SHP77 treated with DMSO at 0.1 percent for 48 hours (cell line): ENCODE results near the gene PRR35.

Source experiments
- DNase-seq: peaks from one replicate; lab custom pipeline; 2025; lab: John Stamatoyannopoulos, UW

Gene PRR35

DNA sequence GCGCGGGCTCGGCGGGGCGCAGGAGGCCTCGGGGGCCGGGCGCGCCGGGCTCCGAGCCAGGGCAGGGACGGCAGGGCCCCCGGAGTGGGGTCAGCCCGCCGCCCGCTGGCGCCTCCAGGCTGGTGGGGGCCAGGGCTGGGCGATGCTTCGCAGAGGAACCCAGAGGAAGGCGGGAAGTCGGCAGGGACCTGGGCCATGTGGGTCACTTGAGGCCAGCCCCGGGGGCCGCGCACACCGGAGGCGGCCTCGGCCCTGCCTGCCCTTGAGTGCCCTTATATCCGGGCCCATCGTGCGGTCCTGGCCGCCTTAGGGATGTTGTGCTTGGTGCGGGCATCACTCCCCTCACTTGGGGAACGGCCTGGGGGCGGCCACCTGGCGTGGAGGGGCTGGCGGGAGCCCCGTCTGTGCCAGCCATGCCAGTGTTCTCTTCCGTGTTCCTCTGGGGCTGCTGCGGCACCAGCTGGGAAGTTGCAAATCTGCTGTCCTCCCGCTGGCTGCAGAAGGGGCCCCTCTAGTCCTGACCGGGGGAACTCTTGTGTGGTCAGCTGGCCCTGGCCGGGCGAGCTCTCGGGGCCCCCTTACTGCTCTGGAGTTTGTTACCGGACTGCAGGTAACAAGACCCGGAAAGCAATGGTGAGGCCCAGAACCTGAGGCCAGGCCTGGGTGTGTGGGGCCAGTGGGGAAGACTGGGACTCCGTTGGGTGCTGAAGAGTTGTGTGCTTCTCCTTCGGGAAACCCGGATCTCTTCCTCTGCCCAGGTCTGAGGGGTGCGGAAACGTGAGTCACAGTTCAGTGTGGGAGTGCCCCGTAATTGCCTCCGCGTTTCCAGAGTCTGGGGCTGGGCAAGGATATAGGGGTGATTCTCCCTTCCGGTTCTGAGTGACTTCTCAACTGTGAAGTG is 31.8 kb upstream of the PRR35 start:
- DNase-seq = no peak

DNA sequence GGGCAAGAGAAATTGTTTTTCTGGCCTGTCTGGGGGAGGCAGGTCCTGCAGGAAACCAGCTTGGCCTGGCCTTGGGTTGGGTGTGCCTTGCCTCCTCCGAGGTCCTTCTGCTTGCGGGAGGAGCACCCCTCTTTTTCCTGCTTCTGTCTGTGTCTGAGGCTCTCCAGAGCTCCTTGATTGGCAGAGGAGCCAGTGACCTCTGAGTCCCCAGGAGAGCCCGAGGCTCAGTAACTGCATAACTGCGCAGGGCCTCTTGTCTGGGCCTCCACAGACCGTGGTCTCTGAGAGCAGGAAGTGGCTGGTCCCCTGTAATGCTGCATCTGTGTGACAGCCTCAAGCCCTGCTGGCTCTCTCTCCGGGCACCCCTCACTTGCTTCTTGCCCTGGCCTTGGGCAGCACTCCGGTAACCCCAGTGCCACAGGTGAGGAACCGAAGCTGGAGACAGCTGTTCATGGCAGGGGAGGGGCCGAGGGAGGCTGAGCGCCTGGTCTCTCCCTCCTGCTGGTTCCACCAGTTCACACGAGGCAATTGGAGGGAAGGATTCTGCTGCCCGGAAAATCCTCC is 31.1 kb upstream of the PRR35 start:
- no peak for DNase-seq

DNA sequence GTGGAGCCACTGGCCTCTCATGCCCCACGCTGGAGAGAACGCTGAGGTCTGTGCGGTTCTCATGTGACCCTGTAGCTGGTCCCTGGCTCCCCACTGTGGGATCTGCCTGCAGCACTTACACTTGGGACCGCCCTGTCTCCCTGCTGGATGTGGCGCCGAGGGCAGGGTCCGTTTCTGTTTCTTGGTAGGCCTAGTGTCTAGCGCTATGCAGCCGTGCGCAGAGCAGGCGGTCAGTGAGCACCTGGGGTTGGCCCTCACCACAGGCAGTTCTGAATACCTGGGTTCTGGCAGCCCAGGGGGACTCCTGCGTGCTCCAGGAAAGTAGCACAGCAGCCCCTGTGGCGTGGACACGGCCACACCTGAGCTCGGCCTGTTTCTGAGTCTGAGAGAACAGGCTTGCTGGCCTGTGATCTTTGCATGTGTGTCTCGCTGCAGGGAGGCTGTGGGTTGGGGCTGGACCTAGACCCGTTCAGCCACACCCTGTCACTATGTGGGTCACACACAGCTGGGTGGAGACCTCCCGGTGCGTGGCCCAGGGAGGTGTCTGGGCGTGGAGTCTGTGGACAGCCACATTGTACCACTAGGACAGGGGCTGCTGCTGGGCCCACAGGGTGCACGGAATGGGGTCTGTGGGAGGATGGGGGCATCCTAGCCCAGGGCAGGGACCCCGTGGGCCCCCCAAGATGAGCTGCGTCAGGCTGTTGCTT is 29.9 kb upstream of the PRR35 start:
- DNase-seq = no peak

DNA sequence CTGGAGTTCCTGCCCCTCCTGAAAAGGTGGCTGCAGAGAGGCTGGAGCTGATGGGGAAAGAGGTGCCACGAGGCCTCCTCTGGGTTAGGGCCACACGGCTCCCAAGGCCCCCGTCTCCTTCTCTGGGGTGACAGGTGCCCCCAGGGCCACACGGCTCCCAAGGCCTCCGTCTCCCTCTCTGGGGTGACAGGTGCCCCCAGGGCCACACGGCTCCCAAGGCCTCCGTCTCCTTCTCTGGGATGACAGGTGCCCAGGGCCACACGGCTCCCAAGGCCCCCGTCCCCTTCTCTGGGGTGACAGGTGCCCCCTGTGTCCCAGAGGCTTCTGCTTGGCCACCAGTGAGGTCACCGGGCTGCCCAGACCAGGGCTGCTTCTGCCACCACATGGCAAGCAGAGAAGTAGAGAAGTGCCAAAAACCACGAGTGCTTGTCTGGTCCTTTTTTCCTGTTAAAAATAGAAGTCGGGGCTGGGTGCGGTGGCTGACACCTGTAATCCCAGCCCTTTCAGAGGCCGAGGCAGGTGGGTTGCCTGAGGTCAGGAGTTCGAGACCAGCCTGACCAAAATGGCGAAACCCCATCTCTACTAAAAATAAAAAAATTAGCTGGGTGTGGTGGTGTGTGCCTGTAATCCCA is 28.6 kb upstream of the PRR35 start:
- DNase-seq = no peak

DNA sequence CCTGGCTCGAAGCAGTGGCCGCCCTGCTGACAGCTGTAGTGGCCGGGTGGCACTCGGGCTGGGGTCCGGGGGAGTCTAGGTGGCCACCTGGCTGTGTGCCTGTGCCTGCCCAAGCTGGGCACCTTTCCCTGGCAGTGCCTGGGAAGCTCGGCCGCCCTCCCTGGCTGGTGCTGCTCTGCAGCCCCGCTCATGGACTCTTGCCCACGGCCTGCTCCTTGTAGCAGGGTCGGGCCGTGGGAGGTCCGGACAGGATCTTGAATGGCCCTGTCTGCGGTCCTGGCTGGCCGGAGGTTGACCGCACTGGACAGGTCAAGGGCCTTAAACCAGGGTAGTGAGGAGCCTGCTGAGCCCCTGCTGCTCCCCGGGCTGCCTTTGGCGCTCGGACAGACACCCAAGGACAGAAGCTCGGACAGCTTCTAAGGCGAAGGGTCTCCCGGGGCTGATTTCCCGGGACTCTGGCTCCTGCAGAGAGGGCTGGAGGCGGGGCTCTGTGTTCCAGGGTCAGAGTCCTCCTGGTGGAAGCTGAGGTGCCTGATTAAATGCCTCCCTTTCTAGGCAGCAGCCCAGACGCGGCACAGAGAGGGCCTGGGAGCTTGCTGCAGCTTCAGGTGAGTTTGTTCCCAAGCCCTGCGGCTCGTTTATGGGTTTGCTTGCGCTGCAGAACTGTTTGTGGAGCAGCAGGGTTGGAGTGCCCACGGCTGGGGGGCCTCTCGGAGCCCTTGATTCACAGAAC is 26.6 kb upstream of the PRR35 start:
- no peak for DNase-seq

DNA sequence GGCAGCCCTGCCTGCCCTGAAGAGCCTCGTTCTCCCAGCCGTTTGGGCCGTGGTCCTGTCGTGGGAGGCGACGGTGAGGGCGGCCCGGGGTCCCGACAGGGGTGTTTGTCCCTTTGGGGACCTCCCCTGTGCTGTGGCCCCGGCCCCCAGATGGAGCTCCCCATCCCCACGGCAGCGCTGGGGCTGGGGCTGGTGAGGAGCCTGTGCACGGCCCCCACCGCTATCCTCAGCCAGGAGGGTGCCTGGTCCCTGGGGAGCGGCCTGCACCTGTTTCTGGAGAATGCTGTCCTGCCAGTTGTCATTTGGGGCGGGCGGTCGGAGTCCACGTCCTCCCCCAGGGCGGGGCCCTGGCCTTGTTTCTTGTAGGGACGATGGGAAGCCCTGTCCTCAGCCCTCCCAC is 26.1 kb upstream of the PRR35 start:
- DNase-seq = no peak

DNA sequence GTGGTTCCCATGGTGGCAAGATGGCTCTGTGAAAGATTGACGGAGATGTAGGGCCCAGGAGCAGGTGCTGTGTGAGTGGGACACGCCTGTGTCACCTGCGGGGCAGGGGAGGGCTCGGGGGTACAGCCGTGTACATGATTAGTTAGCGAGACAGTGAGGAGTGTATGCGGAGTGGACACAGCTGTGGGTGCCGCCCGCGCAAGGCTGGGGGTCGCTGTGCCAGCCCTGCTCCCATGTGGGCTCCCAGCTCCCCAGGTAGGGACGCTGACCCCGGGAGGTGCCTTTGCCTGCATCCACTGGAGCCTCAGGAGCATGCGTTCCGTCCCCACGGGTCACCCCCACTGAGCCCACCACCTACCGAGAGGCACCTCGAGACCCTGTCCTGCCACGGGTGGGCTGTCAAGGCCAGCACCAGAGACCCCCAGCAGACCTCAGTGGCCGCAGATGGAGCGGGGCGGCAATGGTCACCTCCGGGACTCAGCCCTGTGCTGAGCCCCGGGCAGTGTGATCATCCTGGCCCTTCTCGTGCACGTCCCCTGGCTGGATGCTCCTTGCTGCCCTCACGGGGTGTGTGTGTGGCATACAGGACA is 25.2 kb upstream of the PRR35 start:
- no peak for DNase-seq

DNA sequence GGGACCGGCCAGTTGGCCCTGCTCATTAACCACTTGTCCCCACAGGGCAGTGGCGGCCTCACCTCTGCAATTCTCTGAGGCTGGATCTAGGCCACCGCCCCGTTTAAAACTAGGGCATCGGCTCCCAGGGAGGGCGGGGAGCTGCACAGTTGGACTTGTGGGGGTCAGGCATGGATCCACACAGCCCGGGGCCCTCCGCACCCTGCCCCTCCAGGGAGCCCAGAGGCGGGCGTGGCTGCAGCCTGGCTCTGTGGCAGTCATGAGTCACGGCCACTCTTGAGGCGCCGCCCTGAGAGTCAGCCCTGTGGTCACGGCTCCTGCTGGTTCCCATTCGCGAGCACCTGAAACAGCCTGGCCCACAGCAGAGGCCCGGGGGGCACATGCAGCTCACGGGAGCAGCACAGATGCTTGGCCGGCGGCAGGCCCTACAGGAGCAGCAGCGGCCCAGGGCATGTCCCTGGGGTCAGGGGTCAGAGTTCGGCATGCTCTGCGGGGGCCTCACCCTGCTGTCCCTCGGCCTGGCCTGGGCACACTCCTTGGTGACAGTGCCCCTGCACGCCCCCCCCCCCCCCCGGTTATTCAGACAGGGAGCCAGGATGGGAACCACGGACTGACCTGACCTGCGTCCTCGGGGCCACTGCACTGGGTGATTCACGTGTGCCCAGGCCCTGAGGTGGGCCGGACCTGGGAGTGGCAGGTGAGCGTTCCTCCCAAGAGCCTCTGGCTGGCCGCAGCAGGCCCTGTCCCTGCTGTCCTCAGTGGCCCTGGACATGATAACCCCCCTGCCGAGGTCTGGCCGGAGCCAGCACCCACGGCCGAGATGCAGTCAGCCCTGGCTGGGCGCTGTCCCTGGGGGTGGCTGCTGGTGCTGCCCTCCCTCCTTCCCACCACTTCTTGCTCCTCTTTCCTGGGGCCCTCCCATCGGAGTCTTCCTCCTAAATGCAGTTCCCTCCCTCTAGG is 24.5 kb upstream of the PRR35 start:
- no peak for DNase-seq

DNA sequence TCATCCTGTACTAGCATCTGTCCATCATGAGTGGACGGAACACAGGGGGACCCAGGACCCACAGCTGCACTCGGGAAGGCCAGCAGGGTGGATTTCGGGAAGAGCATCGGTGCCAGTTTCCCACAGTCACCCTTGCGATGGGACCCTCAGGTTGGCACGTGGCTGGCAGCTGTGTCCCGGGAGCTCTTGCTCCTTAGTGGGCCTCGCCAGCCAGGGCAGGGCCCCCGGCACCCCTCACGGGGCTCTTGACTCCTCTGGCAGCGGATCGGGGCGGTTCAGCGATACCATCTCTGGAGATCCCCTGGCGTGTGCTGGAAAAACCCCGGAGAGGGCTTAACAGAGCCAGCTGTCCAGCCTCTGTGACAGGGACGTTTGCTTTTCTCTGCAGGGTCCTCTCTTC is 23.4 kb upstream of the PRR35 start:
- DNase-seq = no peak

DNA sequence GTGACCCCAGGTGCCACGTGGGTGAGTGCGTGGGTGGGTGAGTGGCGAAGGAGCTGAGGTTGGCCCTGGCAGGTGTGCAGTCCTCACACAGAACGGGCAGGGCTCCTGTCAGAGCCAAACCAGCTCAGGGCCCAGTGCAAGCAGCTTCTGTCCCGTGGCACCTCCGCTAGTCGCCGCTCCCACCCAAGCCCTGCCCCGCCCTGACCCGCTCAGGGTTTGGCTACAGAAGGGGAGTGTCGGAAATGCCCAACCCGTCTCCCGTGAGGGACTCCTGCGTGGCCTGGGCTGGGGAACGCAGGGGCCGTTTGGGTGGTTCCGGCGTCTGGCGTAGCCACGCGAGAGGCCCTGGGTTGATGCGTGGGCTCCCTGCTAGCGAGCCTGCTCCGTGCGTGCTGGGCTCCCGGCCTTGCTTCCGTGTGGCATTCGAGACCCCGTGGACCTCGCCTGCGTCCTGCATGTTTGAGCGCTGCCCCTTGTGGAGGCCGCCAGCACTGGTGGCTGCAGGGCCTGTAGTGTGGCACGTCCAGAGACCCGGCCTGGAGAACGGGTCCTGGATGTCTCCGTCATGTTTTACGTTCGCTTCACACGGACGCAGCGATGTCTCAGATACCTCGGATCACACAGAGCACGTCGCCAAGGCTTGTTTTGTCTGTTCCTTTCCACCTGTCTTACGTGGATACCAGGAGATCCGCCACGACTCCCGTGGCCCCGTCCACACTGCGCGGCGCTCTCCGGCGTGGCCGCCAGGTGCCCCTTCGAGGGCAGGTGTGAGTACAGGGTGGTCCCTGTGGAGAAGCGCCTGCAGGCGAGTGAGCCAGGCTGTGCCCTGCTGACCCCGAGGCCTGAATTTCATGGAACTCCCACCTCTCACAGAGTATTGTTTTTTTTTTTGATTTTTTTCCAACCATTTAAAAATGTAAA is 22.5 kb upstream of the PRR35 start:
- DNase-seq = no peak

DNA sequence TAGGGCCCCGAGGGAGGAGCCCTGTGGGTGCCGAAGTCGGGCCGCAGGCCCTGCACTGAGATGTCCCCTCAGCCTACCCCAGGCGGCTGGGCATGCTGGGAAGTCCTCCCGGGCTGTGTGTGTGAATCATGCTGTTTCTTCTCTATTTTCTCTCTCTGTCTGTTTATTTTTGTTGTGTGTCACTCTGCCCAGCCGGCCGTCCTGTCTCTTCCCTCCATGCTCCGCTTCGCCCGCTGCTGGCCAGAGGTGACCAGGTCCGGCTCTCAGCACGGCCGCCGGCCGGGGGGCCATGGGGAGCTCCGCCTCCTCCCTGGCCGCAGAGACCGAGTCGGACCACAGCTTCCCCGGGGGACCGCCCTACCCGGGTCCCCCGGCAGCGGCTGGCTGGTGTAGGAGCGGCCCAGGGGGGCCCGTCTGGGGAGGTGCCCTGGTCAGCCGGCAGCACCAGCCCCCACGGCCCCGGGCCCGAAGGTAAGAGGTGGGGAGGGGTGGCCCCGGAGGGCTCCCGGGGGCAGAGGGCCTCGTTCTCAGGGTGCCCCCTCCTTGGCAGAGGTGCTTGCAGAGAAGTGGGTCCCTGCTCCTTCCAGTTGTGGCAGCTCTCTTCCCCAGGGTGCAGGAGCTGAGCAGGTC is 20.2 kb upstream of the PRR35 start:
- DNase-seq = no peak

DNA sequence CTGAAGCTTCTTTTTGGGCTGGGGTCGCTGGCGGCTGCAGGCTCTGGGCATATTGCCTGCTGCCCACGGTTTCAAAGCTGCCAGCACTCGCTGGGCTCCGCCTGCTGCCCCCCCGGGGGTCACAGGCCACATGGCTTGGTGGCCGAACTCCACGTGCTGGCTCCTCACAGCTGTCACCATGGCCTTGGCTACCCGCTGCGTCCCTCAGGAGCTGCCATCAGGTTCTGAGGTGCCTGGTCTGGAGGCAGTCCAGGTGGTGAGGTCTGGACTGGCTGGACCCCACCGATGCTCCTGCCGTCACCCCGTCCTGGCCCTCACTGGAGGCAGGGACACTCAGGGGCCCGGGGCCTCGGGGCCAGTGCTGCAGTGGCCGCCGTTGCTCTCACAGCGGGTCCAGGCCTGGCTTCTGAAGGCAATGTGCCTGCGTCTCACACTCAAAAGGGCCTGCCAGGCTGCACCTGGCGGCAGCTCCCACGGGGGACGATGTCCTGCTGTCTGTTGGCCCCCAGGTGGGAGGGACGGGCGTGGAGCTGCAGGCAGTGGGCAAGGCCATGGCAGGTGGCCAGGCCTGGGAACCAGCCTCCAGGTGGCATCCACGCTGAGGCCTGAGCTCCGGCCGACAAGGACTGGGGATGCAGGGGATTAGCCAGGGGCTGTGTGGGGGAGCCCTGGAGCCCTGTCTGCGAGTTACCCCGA is 19.4 kb upstream of the PRR35 start:
- no peak for DNase-seq

DNA sequence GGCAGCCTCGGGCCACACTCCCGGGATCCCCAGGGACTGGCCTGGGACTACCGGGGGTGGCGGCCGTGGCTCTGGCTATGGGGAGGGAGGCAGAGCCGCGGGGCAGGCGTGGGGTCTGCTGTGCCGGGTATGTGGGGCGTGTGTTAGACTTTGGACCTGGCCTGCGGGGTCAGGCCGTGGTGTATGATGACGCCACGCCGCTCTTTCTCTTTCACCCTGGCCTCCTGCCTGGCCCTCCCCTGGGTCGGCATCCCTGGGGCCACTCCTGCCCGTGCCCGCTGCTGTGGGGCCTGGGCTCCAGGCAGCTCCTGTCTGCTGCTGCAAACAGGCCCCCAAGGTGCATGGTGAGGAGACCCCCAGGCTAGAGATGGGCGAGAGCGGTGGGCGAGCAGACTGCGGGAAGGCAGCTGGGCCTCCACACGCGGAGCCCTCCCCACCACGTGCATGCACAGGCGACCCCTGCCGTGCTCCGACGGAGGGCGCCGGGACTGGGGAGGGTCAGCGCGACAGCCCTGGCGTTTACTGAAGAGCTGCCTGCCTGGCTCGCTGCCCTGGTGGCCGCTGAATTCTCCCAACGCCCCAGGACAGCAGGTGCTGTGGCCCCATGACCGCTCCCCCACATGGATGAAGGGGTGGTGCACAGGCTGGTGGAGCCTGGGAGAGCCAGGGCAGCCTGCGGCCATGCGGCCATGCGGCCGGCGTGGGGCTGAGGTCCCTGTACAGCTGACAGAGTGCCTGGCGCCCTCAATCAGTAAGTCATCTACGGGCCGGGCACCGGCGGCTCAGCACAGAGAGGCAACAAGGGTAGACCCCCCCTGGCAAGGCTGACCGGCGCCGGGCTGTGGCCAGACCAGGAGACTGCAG is 16.7 kb upstream of the PRR35 start:
- no peak for DNase-seq

DNA sequence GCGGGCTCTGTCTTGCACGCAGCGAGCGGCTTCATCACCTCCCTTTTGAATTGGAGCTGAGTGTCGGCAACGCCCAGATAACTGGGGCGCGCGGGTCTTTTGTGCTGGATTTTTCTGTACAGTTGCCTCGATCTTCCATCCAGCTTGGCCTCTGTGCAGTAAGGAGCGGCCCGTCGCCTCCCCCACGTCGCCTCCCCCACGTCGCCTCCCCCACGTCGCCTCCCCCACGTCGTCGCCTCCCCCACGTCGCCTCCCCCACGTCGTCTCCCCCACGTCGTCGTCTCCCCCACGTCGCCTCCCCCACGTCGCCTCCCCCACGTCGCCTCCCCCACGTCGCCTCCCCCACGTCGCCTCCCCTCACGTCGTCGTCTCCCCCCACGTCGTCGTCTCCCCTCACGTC is 15.7 kb upstream of the PRR35 start:
- no peak for DNase-seq

DNA sequence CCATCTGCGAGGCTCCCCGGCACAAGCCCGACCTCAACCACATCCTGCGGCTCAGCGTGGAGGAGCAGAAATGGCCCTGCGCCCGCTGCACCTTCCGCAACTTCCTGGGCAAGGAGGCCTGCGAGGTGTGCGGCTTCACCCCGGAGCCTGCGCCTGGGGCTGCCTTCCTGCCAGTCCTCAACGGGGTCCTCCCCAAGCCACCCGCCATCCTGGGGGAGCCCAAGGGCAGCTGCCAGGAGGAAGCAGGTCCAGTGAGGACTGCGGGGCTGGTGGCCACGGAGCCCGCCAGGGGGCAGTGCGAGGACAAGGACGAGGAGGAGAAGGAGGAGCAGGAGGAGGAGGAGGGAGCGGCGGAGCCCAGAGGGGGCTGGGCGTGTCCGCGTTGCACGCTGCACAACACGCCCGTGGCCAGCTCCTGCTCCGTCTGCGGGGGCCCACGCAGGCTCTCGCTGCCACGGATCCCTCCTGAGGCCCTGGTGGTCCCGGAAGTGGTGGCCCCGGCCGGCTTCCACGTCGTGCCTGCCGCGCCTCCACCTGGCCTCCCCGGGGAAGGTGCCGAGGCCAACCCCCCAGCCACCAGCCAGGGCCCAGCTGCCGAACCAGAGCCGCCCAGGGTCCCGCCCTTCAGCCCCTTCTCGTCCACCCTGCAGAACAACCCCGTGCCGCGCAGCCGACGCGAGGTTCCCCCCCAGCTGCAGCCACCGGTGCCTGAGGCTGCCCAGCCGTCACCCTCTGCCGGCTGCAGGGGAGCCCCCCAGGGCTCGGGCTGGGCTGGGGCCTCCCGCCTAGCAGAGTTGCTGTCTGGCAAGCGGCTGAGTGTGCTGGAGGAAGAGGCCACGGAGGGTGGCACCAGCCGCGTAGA is 13.1 kb upstream of the PRR35 start:
- no peak for DNase-seq

DNA sequence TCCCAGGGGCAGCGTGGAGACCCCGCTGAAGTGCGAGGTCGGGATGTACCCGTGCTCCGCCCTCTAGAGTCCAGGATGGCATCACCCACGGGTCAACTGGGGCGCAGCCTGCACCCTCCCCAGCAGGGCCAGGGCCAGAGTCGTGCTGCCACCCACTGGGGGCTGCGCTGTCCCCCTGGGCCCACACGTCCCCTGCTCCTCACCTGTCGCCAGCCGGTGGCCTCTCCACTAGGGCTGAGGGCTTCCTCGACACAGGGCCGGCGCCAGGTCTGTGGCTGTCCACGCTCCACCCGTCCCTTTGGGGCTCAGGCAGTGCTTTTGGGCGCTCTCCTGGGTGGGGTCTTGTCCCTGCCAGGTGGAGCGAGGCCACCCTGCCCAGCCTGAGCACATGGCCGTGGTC is 11.6 kb upstream of the PRR35 start:
- DNase-seq = no peak
